ENCODE results near the gene MARK2. TPM values are rescaled to one million over a fixed set of nuclear protein-coding genes. Genes with fewer than 3 reads are reported as not detected.

MARK2 gene
- total and polyA plus RNA-seq, 2 of the 8 experiments (the other 6 are each of a cell fraction or from before 2014, with no cell fraction given), result 19.3 to 58.5 TPM

- TF ChIP-seq ATF3 (IDR thresholded peaks at IDR 0.05; ENCODE audit: insufficient read depth, low read depth, low read length), result no peak
- no peak for TF ChIP-seq CHD2 (IDR thresholded peaks at IDR 0.05; ENCODE audit: low read length)
- TF ChIP-seq SP1 (IDR thresholded peaks at IDR 0.05; ENCODE audit: low read depth, low read length), result no peak
- no peak for TF ChIP-seq FOSL1 (IDR thresholded peaks at IDR 0.05; ENCODE audit: insufficient read depth, low read depth, low read length)
- 0 out of 2 replicates have a peak, but pooled peaks have one; percentile 20 for TF ChIP-seq SP4 (IDR thresholded peaks at IDR 0.05; ENCODE audit: low read length)
- no peak for TF ChIP-seq KDM5A (IDR thresholded peaks at IDR 0.05; ENCODE audit: low read length)
- TF ChIP-seq RBBP5 (IDR thresholded peaks at IDR 0.05; ENCODE audit: borderline replicate concordance, low read depth, low read length), result no peak
- TF ChIP-seq BCL11A (IDR thresholded peaks at IDR 0.05; ENCODE audit: low read depth in 2 of 2, low read length in 2 of 2), result no peak
- no peak for TF ChIP-seq EP300 (IDR thresholded peaks at IDR 0.05; ENCODE audit: borderline replicate concordance in 1 of 2, low read depth in 2 of 2, low read length in 2 of 2)
- TF ChIP-seq CTBP2 (IDR thresholded peaks at IDR 0.05; ENCODE audit: borderline replicate concordance, insufficient read depth, insufficient read length, low read length), result no peak
- peak; percentile 59 for TF ChIP-seq E2F6 (IDR thresholded peaks at IDR 0.05)
- no peak for TF ChIP-seq RNF2 (IDR thresholded peaks at IDR 0.05; ENCODE audit: borderline replicate concordance, low read depth, low read length, missing control alignments, poor library complexity, severe bottlenecking)
- no peak for TF ChIP-seq SP2 (IDR thresholded peaks at IDR 0.05; ENCODE audit: low read length)
- no peak for TF ChIP-seq CHD1 (IDR thresholded peaks at IDR 0.05; ENCODE audit: low read depth, low read length)
- TF ChIP-seq CTCF (IDR thresholded peaks at IDR 0.05; ENCODE audit: control extremely low read depth in 1 of 3, insufficient read depth in 1 of 3, low read depth in 1 of 3, low read length in 3 of 3), result peak in 2 of 3 experiments; percentile 42 to 63; a peak in 3 of 4 replicates
- no peak for TF ChIP-seq BACH1 (IDR thresholded peaks at IDR 0.05; ENCODE audit: low read length)
- no peak for TF ChIP-seq YY1 (IDR thresholded peaks at IDR 0.05; ENCODE audit: low read depth, low read length)
- TF ChIP-seq TAF7 (optimal IDR thresholded peaks at IDR 0.05; ENCODE audit: borderline replicate concordance, low read depth, low read length), result no peak
- TF ChIP-seq PHF8 (conservative IDR thresholded peaks at IDR 0.05; ENCODE audit: low read depth, low read length), result no peak
- no peak for TF ChIP-seq POLR2AphosphoS5 (IDR thresholded peaks at IDR 0.05; ENCODE audit: low read depth, low read length)
- no peak for TF ChIP-seq CREB1 (IDR thresholded peaks at IDR 0.05)
Observed at GRCh38 chr11:63907808-63908530, 69.1 kb downstream of the MARK2 start (continued).
